HepG2 (cell line): ENCODE measurements around the gene UBE2H. TPM values are rescaled to one million over a fixed set of nuclear protein-coding genes. Genes with fewer than 3 reads are reported as not detected.

Source experiments
- ATAC-seq: fragments of 200-7000 bp; cut with Tn5 transposase; 3 replicates; pipeline ENCODE4 v1.9.1; 2020; ENCODE audit warnings: mild to moderate bottlenecking, moderate library complexity
- BruUV-seq: library from RNA; stranded (reverse); fragments of 400-500 nt; replicated peaks from 2 replicates; lab custom pipeline; 2021; lab: Mats Ljungman, UMichigan
- CTCF ChIA-PET: fragments of 300-600 bp; formaldehyde crosslinking; extraction: SDS; loops from one replicate; lab custom pipeline; 2021; ENCODE audit warnings: low total read pairs, inconsistent platforms, low intra/inter-chr PET ratio; lab: Yijun Ruan, JAX
- POLR2A ChIA-PET: fragments of 350-600 bp; sonication (Branson Sonifier 250); formaldehyde crosslinking; loops from one replicate; lab custom pipeline; 2020; ENCODE audit warnings: antibody characterized with exemption, inconsistent platforms; lab: Yijun Ruan, JAX
- DNase-seq: peaks from one replicate; pipeline ENCODE4 v3.0.0-alpha.2; 2015; ENCODE audit warnings: low spot score
- FAIRE-seq: peaks from 3 replicates; lab custom pipeline; 2011; peaks lifted over from hg19 to GRCh38; lab: Jason Lieb, UNC
- H2AFZ ChIP-seq: one replicate; pipeline ENCODE4 v1.6.1; 2011; ENCODE audit warnings: low read length, inconsistent platforms
- H3K27ac ChIP-seq: fragments of 300-600 bp; 3 replicates; pipeline ENCODE4 v1.8.0; 2011; ENCODE audit warnings: mixed run types, mild to moderate bottlenecking, mixed read lengths, low read length, inconsistent platforms; ENCODE audit not compliant: insufficient read depth; ENCODE audit errors: extremely low read length
- H3K27me3 ChIP-seq, 2 experiments: fragments of 200-600 bp in 1 of 2; 2 replicates in 1 of 2; 3 replicates in 1 of 2; pipeline versions ENCODE4 v1.6.0 to v1.8.0; 2011; ENCODE audit warnings: low read length in 2 of 2, mild to moderate bottlenecking in 2 of 2, moderate library complexity in 2 of 2, inconsistent platforms in 1 of 2; ENCODE audit not compliant: insufficient read depth in 2 of 2, control insufficient read depth in 1 of 2
- H3K36me3 ChIP-seq, 2 experiments: fragments of 200-600 bp in 1 of 2; replicated peaks in 1 of 2; 2 replicates in 1 of 2; 3 replicates in 1 of 2; pipeline versions ENCODE4 v1.5.1 to v1.8.0; 2011; ENCODE audit warnings: low read length in 2 of 2, inconsistent platforms in 1 of 2; ENCODE audit not compliant: insufficient read depth in 2 of 2, control insufficient read depth in 1 of 2
- H3K4me1 ChIP-seq: 2 replicates; pipeline ENCODE4 v1.5.1; 2012; ENCODE audit warnings: low read length, inconsistent platforms; ENCODE audit not compliant: insufficient read depth
- H3K4me2 ChIP-seq: 2 replicates; pipeline ENCODE4 v1.6.0; 2011; ENCODE audit warnings: low read depth, low read length, inconsistent platforms
- H3K4me3 ChIP-seq, 3 experiments: fragments of 200-600 bp in 1 of 3; sonication (generic), shearing (Covaris generic) in 1 of 3; replicated peaks in 1 of 3; 2 replicates each; pipeline ENCODE4 v1.5.1; 2011 to 2016; ENCODE audit warnings: low read length in 3 of 3, inconsistent platforms in 2 of 3, low read depth in 2 of 3, mild to moderate bottlenecking in 2 of 3, control low read depth in 1 of 3, mixed read lengths in 1 of 3; ENCODE audit not compliant: insufficient read depth in 1 of 3
- H3K79me2 ChIP-seq: one replicate; pipeline ENCODE4 v1.6.1; 2011; ENCODE audit warnings: low read length, inconsistent platforms; ENCODE audit not compliant: insufficient read depth
- H3K9ac ChIP-seq: 2 replicates; pipeline ENCODE4 v1.6.0; 2011; ENCODE audit warnings: mild to moderate bottlenecking, low read depth, low read length, inconsistent platforms; ENCODE audit not compliant: insufficient read depth
- H3K9me3 ChIP-seq: 2 replicates; pipeline ENCODE4 v1.5.1; 2012; ENCODE audit warnings: mild to moderate bottlenecking, low read length
- H4K20me1 ChIP-seq: 2 replicates; pipeline ENCODE4 v1.6.0; 2011; ENCODE audit warnings: inconsistent platforms, mild to moderate bottlenecking, low read length, moderate library complexity; ENCODE audit not compliant: insufficient read depth
- E2F1 ChIP-seq: sonication (generic); formaldehyde crosslinking; IDR thresholded peaks from 2 replicates; pipeline ENCODE4 v1.5.0; 2020; ENCODE audit warnings: missing genetic modification reagents
- GMEB1 ChIP-seq: sonication (generic); formaldehyde crosslinking; IDR thresholded peaks from 2 replicates; pipeline ENCODE4 v1.5.1; 2020; ENCODE audit warnings: missing genetic modification reagents, mild to moderate bottlenecking, borderline replicate concordance
- ISL2 ChIP-seq: sonication (generic); formaldehyde crosslinking; IDR thresholded peaks from 2 replicates; pipeline ENCODE4 v1.5.0; 2020; ENCODE audit warnings: missing genetic modification reagents
- MYNN ChIP-seq: sonication (generic); formaldehyde crosslinking; IDR thresholded peaks from 2 replicates; pipeline ENCODE4 v1.4.0; 2020; ENCODE audit warnings: mild to moderate bottlenecking, low read depth, missing genetic modification reagents
- RCOR2 ChIP-seq: IDR thresholded peaks from 2 replicates; pipeline ENCODE4 v1.6.1; 2016; ENCODE audit warnings: missing biosample characterization, missing genetic modification reagents
- SP2 ChIP-seq: sonication (generic); formaldehyde crosslinking; IDR thresholded peaks from 2 replicates; pipeline ENCODE4 v1.5.1; 2020; ENCODE audit warnings: mild to moderate bottlenecking, missing genetic modification reagents
- ZFP36 ChIP-seq: fragments of 150-350 bp; IDR thresholded peaks from 2 replicates; pipeline ENCODE4 v1.6.1; 2018; ENCODE audit warnings: borderline replicate concordance, low read length, low read depth; ENCODE audit not compliant: partially characterized antibody
- ZNF292 ChIP-seq: sonication (generic); formaldehyde crosslinking; IDR thresholded peaks from 2 replicates; pipeline ENCODE4 v1.8.1; 2022; ENCODE audit warnings: mild to moderate bottlenecking, low read depth, missing genetic modification reagents, borderline replicate concordance
- ZNF326 ChIP-seq: sonication (generic); formaldehyde crosslinking; IDR thresholded peaks from 2 replicates; pipeline ENCODE4 v1.4.0; 2020; ENCODE audit warnings: missing genetic modification reagents, borderline replicate concordance
- ZNF547 ChIP-seq: sonication (generic); formaldehyde crosslinking; IDR thresholded peaks from 2 replicates; pipeline ENCODE4 v1.5.1; 2020; ENCODE audit warnings: mild to moderate bottlenecking, missing genetic modification reagents
- ZNF556 ChIP-seq: sonication (generic); formaldehyde crosslinking; IDR thresholded peaks from 2 replicates; pipeline ENCODE4 v1.4.0; 2020; ENCODE audit warnings: mild to moderate bottlenecking, missing genetic modification reagents, borderline replicate concordance
- ZNF790 ChIP-seq: sonication (generic); formaldehyde crosslinking; IDR thresholded peaks from 2 replicates; pipeline ENCODE4 v1.8.0; 2022; ENCODE audit warnings: missing genetic modification reagents, mild to moderate bottlenecking, borderline replicate concordance
- WGBS: methylation state at CpG from one replicate; pipeline ENCODE4 v1.1.6; 2017; ENCODE audit warnings: low lambda C conversion rate; 5-methylcytosine and 5-hydroxymethylcytosine counted together
- in situ Hi-C: cut with HindIII; loops from 2 replicates; pipeline ENCODE4 v1.10.0; 2017; ENCODE audit warnings: low pct_unique_long_range_greater_than_20kb; ENCODE audit not compliant: extremely low pct_ligation_motif_present
- intact Hi-C: fragments of 100-400 bp; cut with micrococcal nuclease; formaldehyde crosslinking; loops from one replicate; pipeline ENCODE4 v1.10.0; 2022; ENCODE audit not compliant: unreplicated experiment
- polyA plus RNA-seq, 8 experiments: library from polyadenylated mRNA; depleted of rRNA in 3 of 8; stranded (reverse) in 7 of 8; unstranded in 1 of 8; fragments of >200 nt; fragmentation: Illumina TruSeq in 4 of 8; extraction: Trizol in 4 of 8; gene quantifications; 2 replicates each; pipeline versions ENCODE4 v1.2.1 to v1.2.3, GENCODE V29; 2011 to 2016; ENCODE audit warnings: low read depth in 4 of 8, missing spikeins in 1 of 8, mixed read lengths in 1 of 8; ENCODE audit not compliant: insufficient read depth in 1 of 8
- total RNA-seq, 5 experiments: library from RNA; depleted of rRNA; stranded (reverse); fragments of >200 nt; fragmentation: Illumina TruSeq; extraction: Trizol; gene quantifications; 2 replicates each; pipeline ENCODE4 v1.2.3, GENCODE V29; 2016; ENCODE audit warnings: low read depth in 1 of 5
- TF ChIP-seq, protein P1 (sequence below): sonication (generic); formaldehyde crosslinking; IDR thresholded peaks from 2 replicates; pipeline ENCODE4 v1.4.0; 2020; ENCODE audit warnings: missing genetic modification reagents
- TF ChIP-seq, protein P2 (sequence below): IDR thresholded peaks from 2 replicates; pipeline ENCODE4 v1.6.1; 2018; ENCODE audit warnings: missing genetic modification reagents, mild to moderate bottlenecking, missing compliant biosample characterization

The UBE2H gene
- total and polyA plus RNA-seq, 2 of the 13 experiments (the other 11 are each of a cell fraction or from before 2014, with no cell fraction given), result 15.5 to 40.1 TPM

DNA sequence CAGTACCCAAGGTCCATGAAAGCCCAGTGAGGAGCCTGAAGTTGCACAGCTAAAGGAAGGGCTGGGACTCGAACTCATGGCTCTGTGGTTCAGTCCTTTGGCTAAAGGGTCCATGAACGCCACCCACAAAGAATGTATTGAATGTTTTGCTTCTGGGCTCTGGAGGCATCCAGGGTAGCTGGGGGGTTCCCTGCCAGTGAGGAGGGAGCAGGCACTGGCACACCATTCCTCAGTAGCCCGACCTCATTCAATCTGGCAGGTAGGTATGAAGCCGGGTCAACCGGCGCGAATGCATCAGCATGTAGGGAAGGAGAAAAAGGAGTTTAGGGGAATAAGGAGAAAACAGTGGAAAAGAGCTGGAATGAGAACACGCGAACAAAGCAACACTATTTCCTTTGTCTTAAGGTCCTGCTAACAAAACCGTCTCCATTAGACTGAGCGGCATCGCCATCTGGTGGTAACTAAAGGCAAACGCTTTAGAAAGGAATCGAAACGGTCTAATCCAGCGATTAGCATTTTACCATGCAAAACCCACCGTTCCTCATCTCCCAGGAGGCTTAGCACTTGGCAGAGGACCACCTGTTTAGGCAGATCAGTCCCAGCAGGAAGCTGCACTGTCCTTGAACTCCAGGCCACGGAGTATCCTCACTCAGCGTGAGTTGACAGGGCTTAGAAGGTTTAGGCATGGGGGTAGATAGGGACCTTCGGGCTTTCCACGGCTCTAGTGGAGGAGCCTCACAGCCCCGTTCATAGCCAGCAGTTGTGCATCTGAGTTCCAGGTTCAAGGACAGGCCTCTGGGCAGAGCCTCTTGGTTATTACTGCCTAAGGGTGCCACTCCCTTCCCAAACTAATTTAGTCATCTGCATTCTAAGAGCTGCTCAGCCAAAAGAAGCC is 122.8 kb downstream of the UBE2H start:
- BruUV-seq, result no TSS peak
- no peaks in the 10 kb centered on the region; a peak in 1 of 5 replicates for H3K27me3 ChIP-seq
- H3K9ac ChIP-seq, result 0 out of 2 replicates have a peak overlapping the region, but pooled peaks have one; percentile 15
- POLR2A ChIA-PET, result interaction anchor here (1.2 kb wide), 1 partner anchor 181 kb away, joined by 3 read pairs; no protein-coding TSS in a partner anchor
- peak; percentile 62 for DNase-seq
- H3K27ac ChIP-seq, result no peak overlapping the region
- H3K4me3 ChIP-seq, result peak overlapping the region in 1 of 3 experiments; percentile 29; a peak in 2 of 6 replicates
- H3K4me1 ChIP-seq, result peaks cover 19% of the 10 kb centered on the region
- H3K36me3 ChIP-seq, result peaks cover 3 to 12% of the 10 kb centered on the region in 2 experiments; a peak in 4 of 5 replicates
- H3K9me3 ChIP-seq, result no peaks in the 10 kb centered on the region
- no peaks in the 10 kb centered on the region for H4K20me1 ChIP-seq
- WGBS, result 32% methylated on average over 21 of the region's 22 CpGs
- no peaks in the 10 kb centered on the region for H3K79me2 ChIP-seq
- intact Hi-C loops (loop anchor here (1.0 to 5.0 kb wide), 3 partner anchors 122 to 180 kb away; partner anchors contain the start of gene UBE2H), in situ Hi-C loops (loop anchor here (5.0 kb wide), 2 partner anchors 168 to 177 kb away; no protein-coding TSS in a partner anchor)
- ATAC-seq, result peak; percentile 20
- peak overlapping the region; percentile 69 for H3K4me2 ChIP-seq
- H2AFZ ChIP-seq, result no peak overlapping the region
- FAIRE-seq, result peak; percentile 97
- CTCF ChIA-PET, result interaction anchor here (1.0 to 1.9 kb wide), 3 partner anchors 166 to 248 kb away, joined by 3 to 12 read pairs (median 12); no protein-coding TSS in a partner anchor
- no peak for TF ChIP-seq RCOR2 (CRISPR knock-in tag)
- TF ChIP-seq, protein P1, sequence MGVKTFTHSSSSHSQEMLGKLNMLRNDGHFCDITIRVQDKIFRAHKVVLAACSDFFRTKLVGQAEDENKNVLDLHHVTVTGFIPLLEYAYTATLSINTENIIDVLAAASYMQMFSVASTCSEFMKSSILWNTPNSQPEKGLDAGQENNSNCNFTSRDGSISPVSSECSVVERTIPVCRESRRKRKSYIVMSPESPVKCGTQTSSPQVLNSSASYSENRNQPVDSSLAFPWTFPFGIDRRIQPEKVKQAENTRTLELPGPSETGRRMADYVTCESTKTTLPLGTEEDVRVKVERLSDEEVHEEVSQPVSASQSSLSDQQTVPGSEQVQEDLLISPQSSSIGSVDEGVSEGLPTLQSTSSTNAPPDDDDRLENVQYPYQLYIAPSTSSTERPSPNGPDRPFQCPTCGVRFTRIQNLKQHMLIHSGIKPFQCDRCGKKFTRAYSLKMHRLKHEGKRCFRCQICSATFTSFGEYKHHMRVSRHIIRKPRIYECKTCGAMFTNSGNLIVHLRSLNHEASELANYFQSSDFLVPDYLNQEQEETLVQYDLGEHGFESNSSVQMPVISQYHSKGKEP (CRISPR knock-in tag), result no peak
- peak; percentile 24; the same call in 1 of the 2 replicates for TF ChIP-seq ZNF556 (CRISPR knock-in tag)
- TF ChIP-seq ISL2 (CRISPR knock-in tag), result no peak
- TF ChIP-seq SP2 (CRISPR knock-in tag), result no peak
- no peak for TF ChIP-seq ZFP36
- TF ChIP-seq E2F1 (CRISPR knock-in tag), result no peak
- peak; percentile 36; the same call in 1 of the 2 replicates for TF ChIP-seq ZNF547 (CRISPR knock-in tag)
- TF ChIP-seq GMEB1, result peak; percentile 34; the same call in 1 of the 2 replicates
- no peak for TF ChIP-seq ZNF790 (CRISPR knock-in tag)
- TF ChIP-seq, protein P2, sequence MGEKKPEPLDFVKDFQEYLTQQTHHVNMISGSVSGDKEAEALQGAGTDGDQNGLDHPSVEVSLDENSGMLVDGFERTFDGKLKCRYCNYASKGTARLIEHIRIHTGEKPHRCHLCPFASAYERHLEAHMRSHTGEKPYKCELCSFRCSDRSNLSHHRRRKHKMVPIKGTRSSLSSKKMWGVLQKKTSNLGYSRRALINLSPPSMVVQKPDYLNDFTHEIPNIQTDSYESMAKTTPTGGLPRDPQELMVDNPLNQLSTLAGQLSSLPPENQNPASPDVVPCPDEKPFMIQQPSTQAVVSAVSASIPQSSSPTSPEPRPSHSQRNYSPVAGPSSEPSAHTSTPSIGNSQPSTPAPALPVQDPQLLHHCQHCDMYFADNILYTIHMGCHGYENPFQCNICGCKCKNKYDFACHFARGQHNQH (CRISPR knock-in tag), result 0 out of 2 replicates have a peak, but pooled peaks have one; percentile 19
- TF ChIP-seq ZNF292 (CRISPR knock-in tag), result no peak
- TF ChIP-seq ZNF326 (CRISPR knock-in tag), result no peak
- TF ChIP-seq MYNN (CRISPR knock-in tag), result no peak
